ENCODE measurements around the gene CXCL12.

The CXCL12 gene

DNA sequence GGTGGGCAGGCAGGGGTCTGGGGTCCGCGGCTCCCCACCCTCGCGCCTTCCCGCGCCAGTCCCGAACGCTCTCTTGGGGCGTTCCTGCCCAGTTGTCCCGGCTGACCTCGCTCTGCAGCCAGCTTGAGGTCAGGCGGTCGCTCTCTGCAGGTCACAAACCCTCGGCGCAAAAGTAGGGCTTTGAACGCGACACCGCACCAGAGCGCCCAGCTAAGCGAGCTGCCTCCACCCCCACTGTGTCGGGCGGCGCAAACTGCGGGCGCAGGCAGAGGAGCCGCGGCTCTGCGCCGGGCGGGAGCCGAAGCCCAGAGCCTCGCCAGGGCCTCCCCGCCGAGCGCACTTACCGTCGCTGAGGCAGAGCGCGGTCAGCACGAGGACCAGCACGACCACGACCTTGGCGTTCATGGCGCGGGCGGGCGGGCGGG, 284 bp downstream of the CXCL12 start:
- DNase-seq (ENCODE audit: low spot score): no peak

DNA sequence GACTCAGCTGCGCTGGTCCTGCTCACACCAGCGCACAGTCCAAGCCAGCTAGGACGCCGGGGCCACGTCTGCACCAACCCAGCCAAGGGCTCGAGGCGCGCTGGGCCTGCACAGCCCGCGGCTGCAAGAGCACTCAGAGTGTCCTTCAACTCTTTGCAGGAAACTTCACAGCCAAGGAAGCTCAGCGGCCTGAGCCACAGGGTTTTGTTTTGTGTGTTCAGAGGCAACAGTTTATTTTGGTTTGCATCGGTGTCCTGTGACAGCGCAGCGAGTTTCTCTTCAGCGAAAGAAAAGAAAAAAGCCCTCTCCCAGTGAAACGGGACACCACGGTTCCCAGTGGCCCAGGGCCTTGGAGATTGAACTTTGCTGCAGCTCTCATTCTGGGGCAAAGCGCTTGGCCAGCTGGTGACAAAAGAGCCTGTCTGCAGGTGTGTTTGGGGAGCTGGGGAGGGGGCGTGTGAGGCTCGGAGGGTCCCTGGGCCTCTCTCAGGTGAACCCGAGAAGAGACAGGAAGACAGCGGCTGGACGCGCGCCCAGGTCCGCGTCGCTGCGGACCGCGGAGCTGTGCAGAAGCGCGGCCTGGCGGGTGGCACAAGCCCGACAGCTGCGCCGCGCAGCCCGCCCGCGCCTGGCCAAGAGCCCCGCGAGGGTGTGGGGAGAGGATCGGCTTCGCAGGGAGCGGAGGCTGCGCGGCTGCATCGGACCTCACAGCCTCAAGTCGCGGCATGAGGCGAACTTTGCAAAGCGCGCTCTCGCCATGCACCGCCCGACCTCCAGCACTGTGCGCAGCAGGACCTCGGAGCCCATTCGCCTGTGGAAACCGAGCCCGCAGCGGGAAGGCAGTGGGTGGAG, 922 bp downstream of the CXCL12 start:
- no peak for DNase-seq (ENCODE audit: low spot score)

DNA sequence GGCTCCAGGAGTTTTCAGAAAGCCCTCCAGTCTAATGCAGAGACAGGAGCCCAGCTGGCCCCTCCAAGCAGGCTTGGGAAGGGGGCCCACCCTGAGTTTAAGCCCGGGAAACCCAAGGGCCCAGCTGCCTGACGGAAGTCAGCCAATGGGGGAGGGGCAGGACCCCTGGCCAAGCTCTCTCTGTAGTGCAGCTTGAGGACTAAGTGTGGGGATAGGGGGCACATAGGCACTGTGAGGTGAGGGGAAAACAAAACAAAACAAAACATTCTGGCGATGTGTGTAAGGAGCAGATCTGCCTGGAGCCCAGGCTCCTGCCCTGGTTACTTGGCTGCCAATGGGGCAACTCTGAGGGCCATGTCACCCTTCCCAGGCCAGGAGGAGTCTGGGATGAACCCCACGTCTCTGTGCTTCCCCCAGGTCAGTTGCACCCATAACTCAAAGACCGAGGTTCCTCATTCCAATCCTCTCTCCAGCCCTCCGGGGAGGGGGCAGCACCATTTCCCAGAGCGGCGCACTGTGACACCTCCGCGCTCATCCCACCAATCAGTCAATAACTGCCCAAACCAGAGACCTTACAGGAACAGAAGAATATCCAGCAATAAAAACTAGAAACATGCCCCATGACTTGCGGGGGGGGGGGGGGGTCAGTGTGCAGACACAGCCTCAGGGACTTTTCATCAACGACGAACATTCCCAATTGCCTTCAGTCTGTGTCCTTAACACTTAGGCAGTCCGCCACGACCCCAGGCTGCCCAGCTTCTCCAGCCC, 1.7 kb downstream of the CXCL12 start:
- DNase-seq (ENCODE audit: low spot score): no peak

- DNase-seq (ENCODE audit: low spot score): no peak
Observed at GRCh38 chr10:44382131-44382858, 2.6 kb downstream of the CXCL12 start.

- no peak for DNase-seq (ENCODE audit: low spot score)
Observed at GRCh38 chr10:44380829-44381600, 3.9 kb downstream of the CXCL12 start.

DNA sequence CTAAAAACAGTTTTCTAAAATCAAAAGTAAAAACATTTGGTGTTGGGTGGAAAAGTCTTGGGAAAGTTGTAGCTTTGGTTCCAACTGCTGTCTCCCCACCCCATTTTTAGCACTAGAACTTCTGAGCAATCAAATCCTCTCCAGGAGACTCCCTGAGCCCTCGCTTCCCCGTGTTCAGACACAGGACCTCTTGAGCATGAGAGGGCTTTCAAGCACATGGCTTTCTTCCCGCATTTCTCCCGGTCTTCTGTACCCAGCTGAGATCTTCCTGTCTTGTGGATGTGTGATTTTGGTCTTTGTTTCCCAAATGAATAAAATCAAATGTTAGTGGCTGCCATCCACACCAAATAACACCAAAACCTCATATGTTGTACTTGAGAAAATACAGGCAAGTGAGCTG, 5.0 kb downstream of the CXCL12 start:
- DNase-seq (ENCODE audit: low spot score): no peak

- no peak for DNase-seq (ENCODE audit: low spot score)
Observed at GRCh38 chr10:44378626-44379025, 6.3 kb downstream of the CXCL12 start.

- no peak for DNase-seq (ENCODE audit: low spot score)
Observed at GRCh38 chr10:44377651-44378310, 7.1 kb downstream of the CXCL12 start.

GRCh38 chr10:44376472-44377099, 8.3 kb downstream of the CXCL12 start:
- DNase-seq (ENCODE audit: low spot score): no peak

DNA sequence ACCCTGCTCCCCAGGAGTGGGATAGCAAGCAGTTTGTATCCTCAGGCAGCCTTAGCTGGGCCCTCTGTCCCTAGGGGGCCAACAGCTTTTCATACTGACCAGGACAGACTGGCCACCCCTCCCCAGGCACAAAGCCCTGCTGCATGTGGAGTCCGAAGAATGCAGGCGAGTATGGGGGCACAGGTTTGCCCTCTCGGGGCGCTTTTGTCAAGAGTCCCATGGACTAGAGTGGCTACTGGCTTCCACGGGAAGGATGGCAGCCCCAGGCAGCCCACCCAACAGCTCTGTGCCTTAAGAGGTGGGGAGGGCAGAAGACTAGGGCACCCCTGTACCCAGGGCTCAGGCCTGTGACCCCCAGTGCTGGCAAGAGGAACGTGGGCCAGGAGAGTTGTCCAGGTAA, 10.7 kb downstream of the CXCL12 start:
- no peak for DNase-seq (ENCODE audit: low spot score)

GRCh38 chr10:44373341-44373995, 11.4 kb downstream of the CXCL12 start:
- no peak for DNase-seq (ENCODE audit: low spot score)

- DNase-seq (ENCODE audit: low spot score): no peak
Observed at GRCh38 chr10:44372181-44372580, 12.7 kb downstream of the CXCL12 start.

- DNase-seq (ENCODE audit: low spot score): no peak
Observed at GRCh38 chr10:44370731-44371248, 14.1 kb downstream of the CXCL12 start.

DNA sequence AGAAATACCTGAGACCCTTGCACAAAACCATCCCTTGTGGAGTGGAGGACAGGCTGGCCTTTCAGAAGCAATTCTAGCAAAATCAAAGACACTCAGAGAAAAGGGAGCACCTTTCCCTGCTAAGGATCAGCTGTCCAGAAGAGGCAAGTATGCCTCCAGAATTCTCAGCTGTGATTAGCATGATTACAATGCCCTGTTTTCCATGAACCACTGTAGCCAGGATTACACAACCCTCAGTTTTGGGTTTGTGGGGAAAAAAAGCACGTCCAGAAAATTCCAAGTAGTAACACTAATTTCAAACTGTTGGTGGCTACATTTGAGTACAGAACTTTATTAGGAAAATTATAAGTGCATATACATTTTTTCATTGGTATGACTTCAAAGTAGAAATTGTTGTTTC, 15.0 kb downstream of the CXCL12 start:
- DNase-seq (ENCODE audit: low spot score): no peak

DNA sequence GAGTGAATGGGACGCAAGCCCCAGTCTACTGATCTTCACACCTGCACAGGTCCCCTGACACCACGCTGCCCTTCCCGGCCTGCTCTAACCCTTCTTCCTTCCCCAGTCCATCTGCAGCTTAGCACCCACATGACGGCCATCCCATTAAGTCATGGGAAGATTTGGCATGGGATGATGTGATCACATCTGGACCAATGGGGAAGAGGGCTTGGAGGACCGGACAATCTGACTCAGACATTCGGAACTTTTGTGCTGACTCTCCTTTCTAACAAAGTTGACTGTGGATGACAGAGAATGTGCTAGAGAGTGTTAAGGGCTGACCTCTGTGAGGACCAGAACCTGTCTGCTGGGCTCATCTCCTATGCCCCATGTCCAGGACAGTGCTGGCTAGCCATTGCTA, 15.6 kb downstream of the CXCL12 start:
- no peak for DNase-seq (ENCODE audit: low spot score)

DNA sequence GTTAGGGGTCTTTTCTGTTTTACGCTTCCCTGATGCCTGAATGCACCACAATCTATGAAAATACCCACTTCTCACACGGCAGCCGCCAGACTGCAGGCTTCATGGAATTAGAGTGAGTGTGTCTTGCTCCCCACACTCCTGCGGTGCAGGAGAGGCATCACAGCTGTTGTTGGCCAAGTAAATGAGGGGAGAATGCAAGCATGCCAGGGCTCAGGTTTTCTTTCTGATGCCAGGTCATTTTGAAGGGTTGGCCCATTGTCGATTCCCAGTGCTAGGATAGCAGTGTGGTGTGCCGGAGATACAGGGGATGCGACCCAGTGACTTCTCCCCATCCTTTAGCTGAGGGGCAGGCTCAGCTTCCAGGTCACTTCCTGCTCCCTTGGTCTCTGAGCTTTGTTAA, 16.3 kb downstream of the CXCL12 start:
- DNase-seq (ENCODE audit: low spot score): no peak

GRCh38 chr10:44366941-44367630, 17.8 kb downstream of the CXCL12 start:
- no peak for DNase-seq (ENCODE audit: low spot score)

- no peak for DNase-seq (ENCODE audit: low spot score)
Observed at GRCh38 chr10:44364566-44364965, 20.3 kb downstream of the CXCL12 start.

GRCh38 chr10:44363716-44364115, 21.2 kb downstream of the CXCL12 start:
- DNase-seq (ENCODE audit: low spot score): no peak

All from LoVo (cell line).